AG09319 (cell line): ENCODE data around the gene ZMIZ1.

Experiments used
- DNase-seq: peaks from one replicate; pipeline ENCODE4 v3.0.0-alpha.2; 2010; ENCODE audit warnings: low read depth; ENCODE audit errors: extremely low read depth
- TF ChIP-seq, protein P1 (sequence below): IDR thresholded peaks from 2 replicates; pipeline ENCODE4 v1.5.1; 2011; ENCODE audit warnings: low read depth, mild to moderate bottlenecking, inconsistent platforms, low read length, moderate library complexity

ZMIZ1 gene

DNA sequence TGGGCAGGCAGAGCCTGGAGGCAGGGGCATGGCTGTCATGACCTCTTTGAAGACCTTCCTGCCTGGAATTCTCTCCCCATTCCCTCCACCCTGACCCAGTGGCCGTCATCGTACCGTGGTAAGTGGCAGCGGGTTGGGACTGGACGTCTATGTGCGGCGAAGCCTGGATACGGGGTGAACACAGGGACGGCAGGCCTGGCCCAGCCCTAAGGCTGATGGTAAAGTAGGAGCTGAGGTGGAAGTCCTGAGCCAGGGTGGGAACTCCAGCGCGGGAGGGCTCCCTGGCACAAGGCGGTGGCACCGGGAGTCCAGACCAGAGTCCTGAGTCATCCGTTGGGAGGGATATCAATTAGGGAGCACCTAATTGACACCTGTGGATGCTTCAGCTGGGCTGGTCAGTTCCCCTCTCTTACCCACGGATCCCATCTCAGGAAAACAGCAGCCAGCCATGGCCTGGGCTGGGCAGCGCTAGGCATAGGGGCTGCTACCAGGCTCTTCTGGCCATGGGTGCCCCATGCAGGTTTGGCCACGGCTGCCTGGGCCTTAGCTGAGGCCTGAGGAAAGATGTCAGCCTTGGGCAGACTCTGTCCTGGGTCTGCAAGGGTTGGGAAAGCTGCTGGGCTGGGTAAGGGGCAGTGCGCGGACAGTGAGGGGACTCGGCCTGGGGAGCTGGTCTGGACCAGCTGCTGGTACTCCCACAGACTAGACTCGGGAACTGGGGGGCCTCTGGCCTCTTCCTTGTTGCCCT is 281.8 kb downstream of the ZMIZ1 start:
- DNase-seq: no peak
- TF ChIP-seq, protein P1, sequence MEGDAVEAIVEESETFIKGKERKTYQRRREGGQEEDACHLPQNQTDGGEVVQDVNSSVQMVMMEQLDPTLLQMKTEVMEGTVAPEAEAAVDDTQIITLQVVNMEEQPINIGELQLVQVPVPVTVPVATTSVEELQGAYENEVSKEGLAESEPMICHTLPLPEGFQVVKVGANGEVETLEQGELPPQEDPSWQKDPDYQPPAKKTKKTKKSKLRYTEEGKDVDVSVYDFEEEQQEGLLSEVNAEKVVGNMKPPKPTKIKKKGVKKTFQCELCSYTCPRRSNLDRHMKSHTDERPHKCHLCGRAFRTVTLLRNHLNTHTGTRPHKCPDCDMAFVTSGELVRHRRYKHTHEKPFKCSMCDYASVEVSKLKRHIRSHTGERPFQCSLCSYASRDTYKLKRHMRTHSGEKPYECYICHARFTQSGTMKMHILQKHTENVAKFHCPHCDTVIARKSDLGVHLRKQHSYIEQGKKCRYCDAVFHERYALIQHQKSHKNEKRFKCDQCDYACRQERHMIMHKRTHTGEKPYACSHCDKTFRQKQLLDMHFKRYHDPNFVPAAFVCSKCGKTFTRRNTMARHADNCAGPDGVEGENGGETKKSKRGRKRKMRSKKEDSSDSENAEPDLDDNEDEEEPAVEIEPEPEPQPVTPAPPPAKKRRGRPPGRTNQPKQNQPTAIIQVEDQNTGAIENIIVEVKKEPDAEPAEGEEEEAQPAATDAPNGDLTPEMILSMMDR: no peak

DNA sequence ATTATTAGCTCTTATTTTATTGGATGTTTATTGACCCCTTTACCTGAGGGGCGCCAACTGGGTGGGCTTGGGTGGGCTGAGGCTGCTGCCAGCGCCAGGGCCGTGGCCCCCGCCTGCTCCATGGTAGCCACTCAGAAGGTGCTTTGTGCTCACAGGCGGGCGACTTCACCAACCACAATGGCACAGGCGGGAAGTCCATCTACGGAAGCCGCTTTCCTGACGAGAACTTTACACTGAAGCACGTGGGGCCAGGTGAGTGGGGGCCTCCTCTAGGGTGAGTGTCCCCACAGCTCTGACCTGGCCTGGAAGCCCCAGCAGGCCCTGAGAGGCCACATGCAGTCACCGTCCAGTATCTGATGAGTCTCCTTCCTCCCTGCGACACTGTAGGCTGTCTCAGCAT is 282.6 kb downstream of the ZMIZ1 start:
- TF ChIP-seq, protein P1: no peak
- no peak for DNase-seq

GRCh38 chr10:79352035-79352877 is 283.5 kb downstream of the ZMIZ1 start:
- TF ChIP-seq, protein P1: no peak
- DNase-seq: no peak

GRCh38 chr10:79353000-79353406 is 284.2 kb downstream of the ZMIZ1 start:
- no peak for DNase-seq
- TF ChIP-seq, protein P1: no peak

DNA sequence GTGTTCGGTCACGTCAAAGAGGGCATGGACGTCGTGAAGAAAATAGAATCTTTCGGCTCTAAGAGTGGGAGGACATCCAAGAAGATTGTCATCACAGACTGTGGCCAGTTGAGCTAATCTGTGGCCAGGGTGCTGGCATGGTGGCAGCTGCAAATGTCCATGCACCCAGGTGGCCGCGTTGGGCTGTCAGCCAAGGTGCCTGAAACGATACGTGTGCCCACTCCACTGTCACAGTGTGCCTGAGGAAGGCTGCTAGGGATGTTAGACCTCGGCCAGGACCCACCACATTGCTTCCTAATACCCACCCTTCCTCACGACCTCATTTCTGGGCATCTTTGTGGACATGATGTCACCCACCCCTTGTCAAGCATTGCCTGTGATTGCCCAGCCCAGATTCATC is 285.0 kb downstream of the ZMIZ1 start:
- DNase-seq: no peak
- TF ChIP-seq, protein P1: no peak

DNA sequence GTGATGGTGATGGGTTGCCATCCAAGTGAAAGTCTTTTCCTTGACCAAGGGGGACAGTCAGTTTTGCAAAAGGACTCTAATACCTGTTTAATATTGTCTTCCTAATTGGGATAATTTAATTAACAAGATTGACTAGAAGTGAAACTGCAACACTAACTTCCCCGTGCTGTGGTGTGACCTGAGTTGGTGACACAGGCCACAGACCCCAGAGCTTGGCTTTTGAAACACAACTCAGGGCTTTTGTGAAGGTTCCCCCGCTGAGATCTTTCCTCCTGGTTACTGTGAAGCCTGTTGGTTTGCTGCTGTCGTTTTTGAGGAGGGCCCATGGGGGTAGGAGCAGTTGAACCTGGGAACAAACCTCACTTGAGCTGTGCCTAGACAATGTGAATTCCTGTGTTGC is 285.4 kb downstream of the ZMIZ1 start:
- TF ChIP-seq, protein P1: no peak
- DNase-seq: no peak

DNA sequence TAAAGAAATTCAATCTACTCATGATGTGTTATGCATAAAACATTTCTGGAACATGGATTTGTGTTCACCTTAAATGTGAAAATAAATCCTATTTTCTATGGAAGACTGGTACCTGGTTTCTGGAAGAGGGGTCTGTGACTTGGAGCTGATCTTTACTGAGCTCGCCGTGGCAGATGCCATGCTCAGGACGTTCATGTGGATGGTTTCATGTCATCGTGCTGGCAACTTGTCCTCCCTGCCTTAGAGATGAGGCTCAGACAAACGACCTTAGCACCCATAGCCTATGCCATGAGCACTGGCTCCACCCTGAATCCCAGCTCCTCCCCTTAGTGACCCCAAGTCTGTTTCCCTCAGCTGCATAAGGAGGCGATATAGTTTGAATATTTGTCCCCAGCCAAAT is 285.8 kb downstream of the ZMIZ1 start:
- no peak for DNase-seq

More for the DNA sequence above, 285.8 kb downstream of the ZMIZ1 start:
- TF ChIP-seq, protein P1: no peak
